Left hindlimb (tissue), 1 donor: Measurements from ENCODE around the gene PCBD1.

Experiments used
- DNase-seq: peaks from one replicate; pipeline ENCODE4 v3.0.0-alpha.2; 2018

Gene PCBD1

GRCh38 chr10:70917226-70917625, 28.9 kb upstream of the PCBD1 start:
- no peak for DNase-seq

GRCh38 chr10:70916241-70916640, 27.9 kb upstream of the PCBD1 start:
- no peak for DNase-seq

- no peak for DNase-seq
These were observed 27.4 kb upstream of the PCBD1 start for GRCh38 chr10:70915806-70916205.

GRCh38 chr10:70915206-70915605, 26.8 kb upstream of the PCBD1 start:
- no peak for DNase-seq

GRCh38 chr10:70914316-70914864, 26.0 kb upstream of the PCBD1 start:
- no peak for DNase-seq

GRCh38 chr10:70913893-70914240, 25.5 kb upstream of the PCBD1 start:
- DNase-seq = no peak

- DNase-seq = no peak
These were observed 25.0 kb upstream of the PCBD1 start for GRCh38 chr10:70913191-70913892.

- DNase-seq = no peak
These were observed 24.2 kb upstream of the PCBD1 start for GRCh38 chr10:70912556-70912955.

GRCh38 chr10:70911386-70911785, 23.0 kb upstream of the PCBD1 start:
- no peak for DNase-seq

GRCh38 chr10:70910486-70911341, 22.3 kb upstream of the PCBD1 start:
- DNase-seq = no peak

- DNase-seq = no peak
These were observed 21.1 kb upstream of the PCBD1 start for GRCh38 chr10:70909326-70909935.

- peak; percentile 12 for DNase-seq
These were observed 20.3 kb upstream of the PCBD1 start for GRCh38 chr10:70908406-70909296.

GRCh38 chr10:70907637-70908405, 19.5 kb upstream of the PCBD1 start:
- DNase-seq = peak; percentile 30

- DNase-seq = peak; percentile 15
These were observed 18.7 kb upstream of the PCBD1 start for GRCh38 chr10:70906953-70907636.

- peak; percentile 11 for DNase-seq
These were observed 17.8 kb upstream of the PCBD1 start for GRCh38 chr10:70906031-70906783.

GRCh38 chr10:70905071-70906021, 17.0 kb upstream of the PCBD1 start:
- peak; percentile 12 for DNase-seq

GRCh38 chr10:70903262-70903921, 15.0 kb upstream of the PCBD1 start:
- peak; percentile 59 for DNase-seq

GRCh38 chr10:70902661-70903261, 14.4 kb upstream of the PCBD1 start:
- no peak for DNase-seq
